IPS-15b (cell line): ENCODE measurements around the gene WASHC1.
"Not testable (repeated sequence)": the region's sequence is repeated elsewhere in the genome, so short reads cannot be mapped to it uniquely, and the experiment has no call there.

Experiments used
- H3K27me3 ChIP-seq: one replicate; pipeline ENCODE4 v1.6.1; 2013; ENCODE audit warnings: low read length; ENCODE audit not compliant: control insufficient read depth, insufficient read depth
- H3K36me3 ChIP-seq: one replicate; pipeline ENCODE4 v1.6.1; 2013; ENCODE audit warnings: low read length; ENCODE audit not compliant: control insufficient read depth, insufficient read depth
- H3K4me1 ChIP-seq: one replicate; pipeline ENCODE4 v1.6.1; 2013; ENCODE audit warnings: mild to moderate bottlenecking, low read length; ENCODE audit not compliant: control insufficient read depth, insufficient read depth
- H3K4me3 ChIP-seq: one replicate; pipeline ENCODE4 v1.5.1; 2013; ENCODE audit warnings: low read depth, low read length
- H3K9ac ChIP-seq: one replicate; pipeline ENCODE4 v1.6.1; 2013; ENCODE audit warnings: low read depth, mild to moderate bottlenecking, low read length
- H3K9me3 ChIP-seq: one replicate; pipeline ENCODE4 v1.6.1; 2013; ENCODE audit warnings: mild to moderate bottlenecking, low read length; ENCODE audit not compliant: control insufficient read depth, insufficient read depth

WASHC1 gene

DNA sequence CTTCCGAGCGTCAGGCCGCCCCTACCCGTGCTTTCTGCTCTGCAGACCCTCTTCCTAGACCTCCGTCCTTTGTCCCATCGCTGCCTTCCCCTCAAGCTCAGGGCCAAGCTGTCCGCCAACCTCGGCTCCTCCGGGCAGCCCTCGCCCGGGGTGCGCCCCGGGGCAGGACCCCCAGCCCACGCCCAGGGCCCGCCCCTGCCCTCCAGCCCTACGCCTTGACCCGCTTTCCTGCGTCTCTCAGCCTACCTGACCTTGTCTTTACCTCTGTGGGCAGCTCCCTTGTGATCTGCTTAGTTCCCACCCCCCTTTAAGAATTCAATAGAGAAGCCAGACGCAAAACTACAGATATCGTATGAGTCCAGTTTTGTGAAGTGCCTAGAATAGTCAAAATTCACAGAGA, at the start of gene WASHC1:
Gene WASHC1 (minus strand): TSS at position 101 of the 400 bp plus-strand sequence. CDS start 4,457 bp downstream, outside the sequence.
- not testable (repeated sequence) for H3K36me3 ChIP-seq, H3K4me1 ChIP-seq, H3K9ac ChIP-seq, H3K27me3 ChIP-seq, H3K9me3 ChIP-seq
- peak within 1 kb of the TSS; percentile 41 for H3K4me3 ChIP-seq

- not testable (repeated sequence) for H3K4me1 ChIP-seq, H3K4me3 ChIP-seq, H3K36me3 ChIP-seq, H3K9ac ChIP-seq, H3K9me3 ChIP-seq
- H3K27me3 ChIP-seq: peaks cover 21% of the 10 kb centered on the region
Measured at GRCh38 chr9:78333-78732, 49.1 kb upstream of the WASHC1 start.

DNA sequence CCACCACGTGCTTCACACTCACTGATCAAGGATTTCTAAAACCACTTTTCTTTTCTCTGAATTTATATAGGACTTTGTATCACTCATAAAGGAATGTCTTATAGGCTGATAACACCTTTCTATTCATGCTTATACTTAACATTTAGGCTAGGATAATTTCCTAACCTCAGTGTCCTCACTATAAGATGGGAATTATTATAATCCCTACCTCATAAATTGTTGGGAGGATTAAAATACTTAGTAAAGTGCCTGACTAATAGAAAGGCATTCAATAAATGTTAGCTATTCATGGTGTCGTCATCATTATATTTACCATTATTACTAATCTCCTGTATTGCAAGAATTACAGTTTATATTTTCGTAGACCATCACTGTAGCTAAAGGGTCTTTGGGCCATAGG, 47.1 kb upstream of the WASHC1 start:
- not testable (repeated sequence) for H3K36me3 ChIP-seq, H3K4me3 ChIP-seq, H3K4me1 ChIP-seq, H3K9ac ChIP-seq, H3K9me3 ChIP-seq
- H3K27me3 ChIP-seq: peaks cover 25% of the 10 kb centered on the region

DNA sequence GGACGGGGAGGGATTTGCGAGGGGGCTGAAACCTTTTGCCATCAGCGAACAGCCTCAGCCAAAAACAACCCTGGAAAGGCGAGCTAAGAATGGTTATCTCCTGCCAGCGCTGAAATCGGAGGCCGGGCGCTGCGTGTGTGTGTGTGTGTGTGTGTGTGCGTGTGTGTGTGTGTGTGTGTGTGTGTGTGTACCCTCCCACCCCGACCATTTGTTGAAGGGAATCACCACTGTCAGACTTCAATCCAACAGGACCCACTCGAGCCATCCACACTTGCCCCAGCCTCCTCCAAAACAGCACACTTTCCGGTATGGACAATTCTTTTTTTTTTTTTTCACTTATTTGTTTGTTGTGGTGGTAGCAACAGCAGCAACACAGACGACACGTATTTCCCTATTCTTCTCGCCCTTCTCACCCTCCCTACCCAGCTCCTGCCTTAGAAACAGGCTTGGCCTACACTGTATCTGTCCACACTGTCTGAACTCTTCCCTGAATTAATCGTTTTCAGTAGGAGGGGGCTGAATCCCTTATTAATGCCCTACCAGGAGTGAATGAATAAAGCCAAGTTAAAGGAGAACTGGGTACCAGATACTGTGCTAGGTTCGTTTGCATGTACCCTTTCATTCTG, 44.8 kb upstream of the WASHC1 start:
- H3K36me3 ChIP-seq, H3K4me1 ChIP-seq, H3K9me3 ChIP-seq, H3K9ac ChIP-seq: not testable (repeated sequence)
- Histone ChIP-seq H3K4me3 (peak overlapping the region; percentile 35), H3K27me3 (peaks cover 24% of the 10 kb centered on the region)

- H3K4me1 ChIP-seq, H3K9ac ChIP-seq, H3K36me3 ChIP-seq, H3K9me3 ChIP-seq: not testable (repeated sequence)
- H3K4me3 ChIP-seq: peak overlapping the region; percentile 35
- H3K27me3 ChIP-seq: peaks cover 24% of the 10 kb centered on the region
Measured at GRCh38 chr9:73076-73899, 44.0 kb upstream of the WASHC1 start.

- not testable (repeated sequence) for H3K9me3 ChIP-seq, H3K4me3 ChIP-seq, H3K36me3 ChIP-seq, H3K4me1 ChIP-seq, H3K9ac ChIP-seq, H3K27me3 ChIP-seq
Measured at GRCh38 chr9:63031-63629, 33.9 kb upstream of the WASHC1 start.

GRCh38 chr9:52678-53077, 23.4 kb upstream of the WASHC1 start:
- H3K36me3 ChIP-seq, H3K27me3 ChIP-seq, H3K4me3 ChIP-seq, H3K4me1 ChIP-seq, H3K9ac ChIP-seq, H3K9me3 ChIP-seq: not testable (repeated sequence)

GRCh38 chr9:48190-48842, 19.1 kb upstream of the WASHC1 start:
- not testable (repeated sequence) for H3K4me3 ChIP-seq, H3K9ac ChIP-seq, H3K36me3 ChIP-seq, H3K4me1 ChIP-seq, H3K9me3 ChIP-seq, H3K27me3 ChIP-seq

GRCh38 chr9:46639-47271, 17.5 kb upstream of the WASHC1 start:
- H3K27me3 ChIP-seq, H3K9me3 ChIP-seq: not testable (repeated sequence)

DNA sequence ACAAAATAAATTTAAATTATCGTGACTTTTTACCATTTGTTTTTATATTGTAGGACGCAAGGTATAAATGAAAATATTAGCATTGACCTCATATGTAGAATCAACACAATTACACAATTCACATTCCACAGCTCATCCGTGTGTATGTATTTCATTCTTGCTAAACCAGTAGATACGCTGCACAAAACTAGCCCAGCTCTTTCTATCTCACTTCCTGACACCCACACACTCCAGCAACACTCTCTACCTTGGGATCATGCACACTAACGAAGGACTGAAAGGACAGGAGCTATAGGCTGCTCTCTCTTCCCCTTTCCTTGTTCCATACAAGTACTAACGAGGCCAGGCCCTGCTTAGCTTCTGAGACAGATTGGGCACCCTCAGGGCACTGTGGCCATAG, 16.9 kb upstream of the WASHC1 start:
- not testable (repeated sequence) for H3K9ac ChIP-seq, H3K4me1 ChIP-seq, H3K9me3 ChIP-seq, H3K4me3 ChIP-seq, H3K27me3 ChIP-seq, H3K36me3 ChIP-seq

More at GRCh38 chr9:46639-47271, 17.5 kb upstream of the WASHC1 start:
- H3K4me3 ChIP-seq, H3K9ac ChIP-seq, H3K36me3 ChIP-seq, H3K4me1 ChIP-seq: not testable (repeated sequence)

DNA sequence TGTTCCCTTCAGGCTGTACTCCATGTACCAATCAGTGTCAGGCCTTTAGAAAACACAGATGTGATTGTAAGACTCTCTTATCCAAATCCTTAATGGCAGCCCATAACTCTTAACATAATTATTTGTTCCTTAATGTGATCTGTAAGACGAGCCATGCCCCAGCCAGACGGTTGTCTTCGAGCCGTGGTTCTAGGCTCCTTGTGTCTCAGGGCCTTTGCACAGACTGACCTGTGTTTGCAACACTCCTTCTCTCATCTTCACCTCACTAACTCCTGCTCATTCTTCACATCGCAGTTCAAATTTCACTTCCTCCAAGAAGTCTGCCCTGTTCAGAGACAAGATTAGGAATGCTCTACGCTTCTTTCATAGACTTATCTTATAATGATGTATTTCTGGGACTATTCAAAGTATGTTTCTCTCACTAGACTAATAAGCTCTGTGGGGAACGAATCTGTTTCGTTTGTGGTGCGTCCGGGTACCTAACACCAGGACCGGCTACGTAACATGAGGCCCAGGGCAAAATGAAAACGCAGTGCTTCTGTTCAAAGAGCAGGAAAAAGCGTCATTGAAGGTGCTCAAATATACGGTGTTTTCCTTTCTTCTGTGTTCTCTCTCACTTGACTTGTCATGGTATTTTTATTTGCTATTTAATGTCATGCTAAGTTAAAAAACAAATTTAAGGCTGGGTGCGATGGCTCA, 16.1 kb upstream of the WASHC1 start:
- H3K36me3 ChIP-seq, H3K4me3 ChIP-seq, H3K4me1 ChIP-seq, H3K27me3 ChIP-seq, H3K9me3 ChIP-seq, H3K9ac ChIP-seq: not testable (repeated sequence)
